NCI-H2029 (cell line): Measurements from ENCODE around the gene FICD.
A peak's percentile ranks its signal among the peaks of the same experiment; 100 is the strongest.
"Not testable (repeated sequence)": the region's sequence is repeated elsewhere in the genome, so short reads cannot be mapped to it uniquely, and the experiment has no call there.

Experiments used
- DNase-seq: peaks from one replicate; lab custom pipeline; 2025; lab: John Stamatoyannopoulos, UW

The FICD gene

DNA sequence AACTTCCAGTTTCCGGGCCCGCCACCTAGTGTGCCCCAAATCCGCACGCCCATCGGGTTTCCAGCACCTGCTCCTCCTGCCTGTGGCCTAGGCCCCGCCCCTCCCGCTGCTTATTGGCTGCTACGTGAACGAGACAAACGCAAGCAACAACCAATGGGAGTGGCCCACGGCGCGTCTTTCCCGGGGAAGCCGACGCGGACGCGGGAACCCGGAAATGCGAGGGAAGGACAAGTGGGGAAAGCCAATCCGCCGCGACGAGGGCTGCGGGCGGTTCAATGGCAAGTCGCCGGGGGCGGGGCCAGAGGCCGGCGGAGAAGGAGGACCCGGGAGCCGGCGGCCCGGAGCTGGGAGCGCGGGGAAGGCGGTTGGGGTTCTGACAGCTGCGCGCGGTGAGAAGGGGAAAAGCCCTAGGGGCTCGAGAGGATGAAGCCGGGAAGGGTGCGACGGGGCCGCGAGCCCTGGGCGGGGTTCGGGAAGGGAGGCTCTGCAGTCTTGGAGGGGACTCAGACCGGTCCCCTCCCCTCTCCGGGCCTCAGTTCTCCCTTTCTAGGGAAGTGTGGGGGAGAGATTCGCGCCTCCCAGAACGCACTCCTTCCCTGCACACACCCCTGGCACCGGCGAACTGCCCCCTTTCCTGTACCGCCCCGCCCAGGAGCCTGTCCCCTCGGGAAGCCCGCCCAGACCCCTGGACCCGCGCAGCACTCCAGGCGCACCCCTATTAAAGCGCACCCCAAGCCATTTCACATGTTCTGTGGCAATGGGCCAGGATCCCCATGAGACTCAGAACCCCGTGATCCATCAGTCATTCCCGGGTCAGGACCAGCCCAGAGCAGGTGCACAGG lies at the start of gene FICD:
Gene FICD (plus strand): TSS at position 305 of the 842 bp plus-strand sequence. CDS start 1,696 bp downstream, outside the sequence.
- DNase-seq, result peak; percentile 98

DNA sequence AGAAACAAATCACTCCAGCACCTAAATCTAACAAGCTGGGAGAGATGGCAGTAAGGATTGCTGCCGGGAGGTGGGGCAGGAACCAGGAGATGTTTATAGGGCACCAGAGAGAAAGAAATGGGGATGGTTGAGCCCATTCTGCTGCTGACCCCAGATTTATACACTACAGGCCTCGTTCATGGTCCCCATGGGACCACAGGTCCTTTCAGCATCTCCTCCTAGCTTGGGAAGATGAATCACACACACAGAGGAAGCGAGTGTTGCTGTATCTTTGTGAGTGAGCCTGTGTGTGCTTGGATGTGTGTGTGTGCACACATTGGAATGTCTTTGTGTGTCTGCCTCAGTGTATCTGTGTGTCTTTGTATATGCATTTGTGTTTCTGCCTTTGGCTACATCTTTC lies 49.7 kb upstream of the FICD start:
- DNase-seq, result no peak

DNA sequence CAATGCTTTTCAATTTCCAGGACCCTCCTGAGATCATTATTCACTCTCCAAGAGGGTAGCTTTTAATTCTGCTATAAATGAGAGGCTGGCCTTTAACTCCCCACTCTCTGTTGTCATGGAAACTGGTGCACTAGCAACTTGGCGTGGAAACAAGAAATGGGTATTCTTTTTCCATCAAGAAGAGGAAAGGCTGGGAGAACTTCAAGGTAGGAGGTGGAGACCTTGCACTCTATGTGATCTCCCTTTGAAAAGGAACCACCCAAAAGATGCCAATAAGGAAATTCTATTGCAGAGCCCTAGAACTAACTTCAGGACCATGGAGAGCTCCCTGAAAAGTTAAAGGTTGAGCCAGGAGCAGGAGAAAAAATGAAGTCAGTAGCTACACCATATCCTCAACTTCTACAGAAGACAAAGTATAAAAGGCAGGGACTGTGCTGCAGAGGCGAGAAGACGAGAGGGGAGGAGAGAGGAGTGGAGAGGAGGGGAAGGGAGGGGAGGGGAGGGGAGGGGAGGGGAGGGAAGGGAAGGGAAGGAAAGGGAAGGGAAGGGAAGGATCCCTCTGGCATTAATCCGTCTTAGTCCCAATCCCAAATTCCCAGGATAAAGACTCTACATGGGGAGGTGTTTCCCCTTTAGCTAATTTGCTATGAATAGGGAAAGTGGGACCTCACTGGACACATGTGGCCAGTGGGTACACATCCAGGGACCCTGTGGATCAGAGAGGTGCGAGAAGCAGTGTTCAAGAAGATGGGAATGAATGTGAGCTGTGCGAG lies 46.7 kb upstream of the FICD start:
- DNase-seq, result no peak

DNA sequence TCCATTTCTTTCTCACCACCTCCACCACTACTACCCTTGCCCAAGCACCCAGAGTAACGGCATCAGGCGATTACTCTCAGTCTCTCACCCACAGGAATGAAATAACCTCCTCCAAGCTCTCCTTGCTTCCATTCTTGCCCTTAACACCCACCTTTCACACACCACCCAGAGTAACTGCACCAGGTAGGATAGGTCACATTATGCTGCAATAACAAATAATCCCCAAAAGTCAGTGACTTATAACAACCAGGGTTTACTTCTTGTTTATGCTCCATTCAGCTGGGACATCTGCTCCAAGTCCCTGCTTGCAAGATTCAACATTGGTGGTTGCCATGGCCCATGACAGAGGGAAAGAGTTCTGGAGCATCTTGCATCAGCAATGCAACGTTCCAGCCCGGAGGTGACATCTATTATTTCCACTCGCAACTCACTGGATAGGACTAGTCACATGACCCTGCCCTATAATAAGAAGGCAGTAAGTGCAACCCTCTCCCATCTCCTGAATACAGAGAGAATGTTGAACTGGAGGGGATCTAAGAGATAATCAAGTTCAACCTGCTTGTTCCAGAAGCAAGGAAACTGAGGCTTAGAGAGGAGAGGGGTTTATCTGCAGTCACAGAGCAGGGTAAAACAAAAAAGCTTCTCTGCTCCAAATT lies 41.5 kb upstream of the FICD start:
- no peak for DNase-seq

DNA sequence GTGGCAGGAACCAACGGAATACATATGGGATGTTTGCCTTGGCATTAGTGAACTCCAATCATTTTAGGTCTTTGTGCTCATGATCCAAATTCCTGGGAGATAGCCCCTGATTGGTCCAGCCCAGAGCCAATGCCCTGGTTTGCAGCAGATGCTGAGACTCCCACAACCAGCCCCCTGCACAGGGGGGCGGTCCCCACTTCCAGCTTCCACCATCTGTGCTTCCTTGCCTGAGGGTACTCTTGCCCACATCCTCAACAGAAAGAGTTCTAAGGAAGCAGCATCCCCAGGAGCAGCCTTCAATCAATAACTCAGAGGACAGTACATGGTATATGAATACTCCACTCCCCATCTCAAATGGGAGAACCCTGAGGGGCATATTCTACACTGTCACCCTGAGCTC lies 39.7 kb upstream of the FICD start:
- no peak for DNase-seq

DNA sequence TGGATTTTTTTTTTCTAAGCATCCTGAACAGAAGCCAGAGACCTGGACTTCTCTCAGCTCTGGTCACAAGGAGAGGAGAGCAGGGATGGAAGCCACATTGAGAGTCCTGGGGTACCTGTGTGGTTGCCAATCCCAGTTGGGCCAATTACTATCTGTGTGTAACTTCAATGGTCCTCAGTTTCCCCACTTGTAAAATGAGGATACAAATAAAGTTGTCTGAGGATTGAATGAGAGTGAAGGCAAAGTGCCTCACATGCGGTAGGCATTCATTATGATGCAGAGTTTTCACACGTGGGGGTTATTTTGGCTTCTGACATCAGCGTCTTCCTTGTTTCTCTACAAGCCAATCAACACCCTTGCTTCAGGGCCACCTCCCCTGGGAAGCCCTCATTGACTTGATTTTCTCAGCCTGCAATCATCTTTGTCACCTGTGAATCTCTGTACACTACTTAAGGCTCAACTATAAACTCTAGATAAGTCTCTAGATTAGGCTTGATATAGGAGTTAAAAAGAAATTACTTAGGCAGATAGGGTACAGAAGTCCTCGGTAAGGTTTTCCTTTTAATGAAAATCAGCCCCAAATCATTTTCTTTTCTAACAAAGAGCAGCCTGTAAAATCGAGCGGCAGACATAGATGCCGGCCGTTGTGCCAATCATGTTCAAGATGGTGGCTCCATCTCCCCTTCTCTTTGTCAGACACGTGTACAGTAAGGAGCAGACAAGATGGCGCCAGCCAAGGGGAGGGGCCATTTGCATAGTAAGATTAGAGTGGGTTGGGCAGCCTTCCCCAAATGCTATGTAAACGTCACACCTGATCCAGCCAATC lies 37.8 kb upstream of the FICD start:
- DNase-seq, result peak; percentile 2

DNA sequence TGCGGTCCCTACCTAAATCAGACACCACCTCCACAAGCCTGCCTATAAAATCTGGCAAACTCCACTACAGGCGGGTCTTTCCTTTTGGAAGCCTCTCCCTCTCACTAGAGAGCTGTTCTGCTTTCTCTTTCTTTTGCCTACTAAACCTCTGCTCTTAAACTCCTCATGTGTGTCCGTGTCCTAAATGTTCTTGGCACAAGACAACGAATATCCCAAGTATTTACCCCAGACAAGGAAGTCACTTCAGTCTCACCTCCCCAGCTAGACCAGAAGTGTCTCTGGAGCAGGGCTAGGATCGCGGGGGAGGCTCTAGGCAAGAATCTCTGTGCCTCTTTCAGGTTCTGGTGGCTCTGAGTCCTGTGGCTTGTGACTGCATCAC lies 37.2 kb upstream of the FICD start:
- no peak for DNase-seq

DNA sequence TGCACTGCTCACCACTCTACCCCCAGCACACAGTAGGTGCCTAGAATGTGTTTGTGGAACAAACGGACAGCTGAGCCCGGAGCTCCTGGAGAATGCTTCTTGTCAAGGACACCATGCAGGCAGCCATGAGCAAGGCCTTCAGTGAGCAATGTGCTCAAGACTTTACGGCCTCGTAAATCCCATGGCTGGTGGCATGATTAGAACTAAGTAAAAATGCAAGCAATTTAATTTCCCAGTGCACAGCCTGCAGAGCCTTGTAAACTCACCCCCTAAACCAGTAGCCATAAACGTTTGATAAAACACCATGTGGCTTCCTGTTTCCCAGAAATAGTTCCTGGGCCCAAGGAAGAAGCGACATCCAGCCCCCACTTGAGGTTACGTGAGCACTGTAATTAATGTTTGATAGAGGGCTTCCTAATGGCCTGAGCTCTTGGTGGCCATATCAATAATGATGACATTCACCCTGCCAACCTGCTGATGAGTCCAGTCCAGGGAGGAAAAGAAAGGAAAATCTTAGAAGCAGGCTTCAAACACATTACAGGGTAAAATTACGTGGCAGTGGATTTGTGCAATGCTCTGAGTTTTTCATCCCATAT lies 36.4 kb upstream of the FICD start:
- no peak for DNase-seq

DNA sequence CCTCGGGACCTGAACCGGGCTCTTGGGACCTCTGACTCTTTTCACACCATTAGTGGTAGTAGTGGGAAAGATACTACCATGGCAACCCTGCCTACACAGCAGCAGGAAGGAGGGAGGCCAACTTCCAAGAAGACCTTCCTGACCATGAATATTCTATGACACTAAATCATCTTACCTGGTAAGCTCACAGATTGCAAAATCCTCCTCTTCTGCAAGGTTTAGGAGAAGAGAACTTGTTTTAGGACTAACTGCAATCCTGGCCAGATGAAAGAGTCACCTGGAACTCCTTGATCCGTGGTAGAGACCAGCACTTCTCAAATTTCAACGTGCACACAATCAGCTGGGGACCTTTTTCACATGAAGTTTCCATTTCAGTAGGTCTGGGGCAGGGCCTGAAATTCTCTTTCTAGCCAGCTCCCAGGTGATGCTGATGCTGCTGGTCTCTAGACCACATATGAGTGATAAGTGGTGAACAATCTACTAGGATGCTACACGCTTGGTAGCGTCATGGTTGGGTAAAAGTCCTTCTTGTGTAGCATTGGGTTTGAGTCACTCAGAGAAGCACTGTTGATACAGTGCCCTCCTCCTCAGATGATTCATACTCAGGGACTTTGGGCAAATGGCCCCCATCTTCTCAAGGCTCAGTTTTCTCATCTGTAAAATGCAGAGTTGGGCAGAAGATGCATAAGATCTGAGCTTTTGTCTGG lies 35.6 kb upstream of the FICD start:
- no peak for DNase-seq

DNA sequence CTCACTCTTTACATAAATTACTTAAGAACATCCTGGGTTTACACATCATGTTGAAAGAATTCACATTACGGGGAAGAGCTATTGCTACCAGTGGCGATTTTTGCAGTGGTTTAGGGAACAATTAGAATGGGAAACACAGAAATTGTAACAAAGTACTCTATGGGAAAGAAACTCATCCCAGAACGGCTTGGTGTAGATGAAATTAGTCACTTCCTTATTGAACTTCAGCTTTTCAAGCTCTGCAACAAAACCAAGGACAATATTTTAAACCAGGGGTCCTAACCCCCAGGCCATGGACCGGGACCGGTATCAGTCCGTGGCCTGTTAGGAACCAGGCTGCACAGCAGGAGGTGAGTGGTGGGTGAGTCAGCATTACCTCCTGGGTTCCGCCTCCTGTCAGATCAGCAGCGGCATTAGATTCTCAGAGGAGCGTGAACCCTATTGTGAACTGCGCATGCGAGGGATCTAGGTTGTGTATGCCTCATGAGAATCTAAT lies 32.3 kb upstream of the FICD start:
- no peak for DNase-seq

DNA sequence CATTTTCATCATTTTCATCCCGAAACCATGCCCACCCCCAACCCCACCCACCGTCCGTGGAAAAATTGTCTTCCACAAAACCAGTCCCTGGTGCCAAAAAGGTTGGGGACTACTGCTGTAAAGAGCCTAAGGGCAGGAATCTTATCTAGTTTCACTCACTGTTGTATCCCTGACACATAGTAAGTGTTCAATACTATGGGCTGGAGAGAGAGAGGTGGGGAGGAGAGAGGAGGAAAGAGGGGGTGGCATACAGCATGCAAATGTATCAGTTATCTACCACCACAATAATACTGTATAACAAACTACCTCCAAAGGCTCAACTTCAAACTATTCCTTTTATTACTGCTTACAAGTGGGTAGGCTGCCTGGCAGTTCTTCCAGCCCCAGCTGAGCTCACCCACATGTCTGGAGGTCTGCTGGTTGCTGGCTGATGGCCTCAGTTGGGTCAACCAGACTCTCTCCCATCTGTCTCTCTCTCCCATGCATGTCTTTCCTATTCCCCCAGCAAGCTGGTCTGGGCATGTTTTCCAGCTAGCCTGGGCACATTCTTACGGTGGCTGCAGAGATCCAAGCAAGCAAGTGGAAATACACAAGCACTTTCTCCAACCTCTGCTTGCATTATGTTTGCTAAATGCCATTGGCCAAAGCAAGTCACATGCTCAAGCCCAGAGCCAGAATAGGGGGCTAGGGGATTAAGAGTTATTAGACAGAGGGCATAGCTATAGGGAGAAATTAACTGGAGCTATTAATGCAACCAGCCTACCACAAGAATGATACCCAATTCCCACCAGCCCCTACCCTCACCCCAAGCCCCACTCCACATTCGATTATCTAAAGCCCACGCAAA lies 31.6 kb upstream of the FICD start:
- DNase-seq, result no peak

DNA sequence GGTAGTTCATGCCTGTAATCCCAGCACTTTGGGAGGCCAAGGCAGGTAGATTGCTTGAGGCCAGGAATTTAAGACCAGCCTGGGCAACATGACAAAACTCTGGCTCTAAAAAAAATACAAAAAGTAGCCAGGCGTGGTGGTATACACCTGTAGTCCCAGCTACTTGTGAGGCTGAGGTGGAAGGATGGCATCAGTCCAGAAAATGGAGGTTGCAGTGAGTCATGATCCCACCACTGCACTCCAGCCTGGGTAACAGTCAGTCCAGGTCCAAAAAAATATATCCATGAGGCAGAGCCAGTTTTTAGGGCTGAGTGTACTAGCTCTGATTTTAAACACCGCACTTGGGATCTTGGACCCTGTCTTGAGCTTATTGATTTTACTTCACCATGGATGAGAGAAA lies 30.6 kb upstream of the FICD start:
- DNase-seq, result no peak

DNA sequence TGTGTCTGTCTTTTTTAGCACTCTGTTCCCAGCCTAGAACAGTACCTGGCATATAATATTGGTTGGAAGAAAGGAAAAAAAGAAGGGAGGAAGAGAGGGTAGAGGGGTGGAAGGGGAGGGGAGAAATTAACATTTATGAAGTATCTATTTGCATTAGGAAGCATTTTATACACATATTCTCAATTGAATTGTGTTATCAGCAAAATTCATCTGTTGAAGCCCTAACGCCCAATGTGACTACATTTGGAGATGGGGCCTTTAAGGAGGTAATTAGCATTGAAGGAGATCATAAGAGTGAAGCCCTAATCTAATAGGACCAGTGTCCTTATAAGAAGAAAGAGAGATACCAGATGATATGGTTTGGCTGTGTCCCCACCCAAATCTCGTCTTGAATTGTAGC lies 30.2 kb upstream of the FICD start:
- no peak for DNase-seq

DNA sequence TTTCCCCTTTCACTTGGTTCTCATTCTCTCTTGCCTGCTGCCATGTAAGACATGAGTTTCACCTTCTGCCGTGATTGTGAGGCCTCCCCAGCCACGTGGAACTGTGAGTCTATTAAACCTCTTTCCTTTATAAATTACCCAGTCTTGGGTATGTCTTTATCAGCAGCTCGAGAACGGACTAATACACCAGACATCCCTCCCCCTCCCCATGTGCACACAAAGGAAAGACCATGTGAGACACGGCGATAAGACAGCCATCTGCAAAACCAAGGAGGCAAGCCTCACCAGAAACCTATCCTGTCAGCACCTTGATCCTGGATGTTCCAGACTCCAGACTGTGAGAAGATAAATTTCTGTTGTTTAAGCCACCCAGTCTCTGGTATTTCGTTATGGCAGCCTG lies 29.7 kb upstream of the FICD start:
- DNase-seq, result not testable (repeated sequence)

DNA sequence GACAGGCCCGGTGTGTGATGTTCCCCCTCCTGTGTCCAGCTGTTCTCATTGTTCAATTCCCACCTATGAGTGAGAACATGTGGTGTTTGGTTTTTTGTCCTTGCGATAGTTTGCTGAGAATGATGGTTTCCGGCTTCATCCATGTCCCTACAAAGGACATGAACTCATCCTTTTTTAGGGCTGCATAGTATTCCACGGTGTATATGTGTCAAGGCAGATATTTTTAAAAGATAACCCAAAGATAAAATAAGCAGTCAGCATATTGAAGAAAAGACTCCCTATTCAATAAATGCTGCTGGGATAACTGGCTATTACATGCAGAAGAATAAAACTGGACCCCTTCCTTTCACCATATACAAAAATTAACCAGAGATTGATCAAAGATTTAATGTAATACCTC lies 28.0 kb upstream of the FICD start:
- DNase-seq, result not testable (repeated sequence)

DNA sequence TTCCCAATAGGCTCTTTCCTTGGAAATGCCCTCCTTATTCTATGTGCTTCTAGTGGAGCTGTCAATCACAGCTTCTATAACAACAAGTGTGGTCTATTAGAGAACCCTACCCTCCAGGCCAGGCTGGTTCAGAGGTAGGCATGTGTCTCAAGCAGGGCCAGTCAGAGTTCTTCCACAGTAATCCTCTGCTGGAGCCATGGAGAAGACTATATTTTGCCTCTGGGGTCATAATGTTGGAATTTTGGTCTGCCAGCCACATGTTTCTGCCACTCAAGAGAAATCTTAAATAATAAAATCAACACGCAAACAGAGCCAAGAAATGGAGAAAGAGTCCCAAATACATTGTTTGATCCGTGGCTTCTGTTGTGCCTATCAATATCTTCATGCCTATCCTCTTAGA lies 23.8 kb upstream of the FICD start:
- DNase-seq, result no peak

DNA sequence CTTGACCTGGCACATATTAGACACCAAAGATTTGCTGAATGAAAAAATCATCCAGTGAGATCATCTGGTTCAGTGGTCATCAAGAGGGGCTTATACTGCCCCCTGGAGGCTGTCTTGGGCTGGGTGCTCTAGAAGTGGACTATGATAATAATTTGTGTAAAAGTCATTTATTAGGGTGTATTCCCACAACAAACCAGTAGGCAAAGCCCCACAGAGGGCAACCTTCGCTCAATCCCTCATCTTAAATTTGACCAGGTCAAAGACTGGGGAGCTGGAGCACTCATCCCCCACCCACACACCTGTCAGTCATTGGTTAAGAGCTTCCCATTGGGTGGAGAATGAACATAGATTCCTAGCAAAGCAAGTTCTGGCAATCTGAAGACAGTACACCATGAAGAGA lies 20.0 kb upstream of the FICD start:
- no peak for DNase-seq

DNA sequence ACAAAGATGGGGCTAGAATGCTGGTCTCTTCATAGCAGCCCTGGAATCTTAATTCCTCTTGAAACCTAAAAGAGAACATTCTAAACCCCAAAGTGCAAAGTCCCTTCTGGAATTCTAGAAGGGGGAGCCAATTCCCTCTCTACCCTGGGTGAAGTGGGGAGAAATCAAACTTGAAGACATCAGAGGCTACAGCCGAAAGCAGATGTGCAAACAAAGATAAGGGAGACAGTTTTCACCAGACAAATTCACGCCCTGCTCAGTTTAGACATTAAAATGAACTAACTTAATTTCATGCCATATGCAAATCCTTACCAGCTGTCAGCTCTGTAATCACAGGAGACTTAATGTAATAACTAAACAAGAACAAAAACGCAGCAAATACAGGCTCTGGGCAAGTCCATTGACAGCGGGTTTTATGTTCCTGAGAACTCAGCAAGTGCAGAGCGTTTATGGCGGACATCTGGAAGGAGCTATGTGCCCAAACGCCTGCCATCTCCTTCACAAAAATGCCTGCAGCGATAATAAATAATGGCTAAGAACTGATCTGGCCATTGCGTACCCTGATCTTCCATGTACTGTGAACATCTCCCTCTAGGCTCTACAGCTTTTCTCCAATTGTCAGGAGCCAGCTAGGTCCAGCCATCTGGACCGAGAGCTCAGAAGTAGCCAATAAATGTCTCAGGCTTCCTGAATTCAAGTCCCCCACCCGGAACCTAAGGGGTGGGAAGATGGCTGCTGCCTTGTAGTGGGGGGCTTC lies 19.1 kb upstream of the FICD start:
- DNase-seq, result no peak

DNA sequence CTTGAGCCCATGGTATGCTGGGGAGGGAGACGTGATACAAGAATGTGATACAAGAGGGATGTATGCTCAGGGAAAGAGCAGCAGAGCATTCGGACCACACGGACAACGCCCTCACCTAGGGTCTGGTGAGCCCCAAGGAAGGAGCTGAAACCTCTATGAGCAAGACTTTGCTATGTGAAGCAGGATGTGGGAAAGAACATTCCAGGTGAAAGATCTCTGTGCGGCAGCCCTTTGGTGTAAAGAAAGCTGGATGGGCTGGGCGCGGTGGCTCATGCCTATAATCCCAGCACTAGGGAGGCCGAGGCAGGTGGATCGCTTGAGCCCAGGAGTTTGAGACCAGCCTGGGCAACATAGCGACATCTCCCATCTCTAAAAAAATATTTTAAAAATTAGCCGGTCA lies 16.9 kb upstream of the FICD start:
- no peak for DNase-seq
